ENCODE data around the gene SDHAF3. TPM values are rescaled to one million over a fixed set of nuclear protein-coding genes. Genes with fewer than 3 reads are reported as not detected.

The SDHAF3 gene
- total RNA-seq, 1 experiment from 2014 or later: 9.2 TPM

- peaks cover 14% of the 10 kb centered on the region for H3K27me3 Mint-ChIP-seq (ENCODE audit: unreplicated experiment)
- intact Hi-C loops (cut with micrococcal nuclease; ENCODE audit: unreplicated experiment): no loop called here
- no TSS peak for BruUV-seq (replicated peaks)
- no peak overlapping the region for H3K4me3 Mint-ChIP-seq (ENCODE audit: low read depth, unreplicated experiment)
- no peak overlapping the region for H3K27ac Mint-ChIP-seq (ENCODE audit: unreplicated experiment)
- H3K9me3 Mint-ChIP-seq (ENCODE audit: low read depth, unreplicated experiment): peaks cover 7% of the 10 kb centered on the region
- no peaks in the 10 kb centered on the region for H3K4me1 Mint-ChIP-seq (ENCODE audit: low read depth, unreplicated experiment)
- no peak for TF ChIP-seq CTCF (IDR thresholded peaks at IDR 0.05; ENCODE audit: unreplicated experiment)
- no peaks in the 10 kb centered on the region for H3K36me3 Mint-ChIP-seq (ENCODE audit: insufficient read depth, unreplicated experiment)
- DNase-seq: no peak
- CTCF ChIA-PET: interaction anchor here (0.6 kb wide), 1 partner anchor 62 kb away, joined by 5 read pairs; no protein-coding TSS in a partner anchor
These were observed 86.5 kb downstream of the SDHAF3 start for GRCh38 chr7:97203957-97204356.

- DNase-seq: no peak
- Mint-ChIP-seq H3K27ac (ENCODE audit: unreplicated experiment) (no peak overlapping the region), H3K4me1 (ENCODE audit: low read depth, unreplicated experiment) (no peaks in the 10 kb centered on the region), H3K4me3 (ENCODE audit: low read depth, unreplicated experiment) (no peak overlapping the region), H3K9me3 (ENCODE audit: low read depth, unreplicated experiment) (peaks cover 7% of the 10 kb centered on the region), H3K27me3 (ENCODE audit: unreplicated experiment) (peaks cover 14% of the 10 kb centered on the region), H3K36me3 (ENCODE audit: insufficient read depth, unreplicated experiment) (no peaks in the 10 kb centered on the region)
- no TSS peak for BruUV-seq (replicated peaks)
- CTCF ChIA-PET: interaction anchor here (0.6 kb wide), 1 partner anchor 1167 kb away, joined by 3 read pairs; no protein-coding TSS in a partner anchor
- intact Hi-C loops (cut with micrococcal nuclease; ENCODE audit: unreplicated experiment): no loop called here
- no peak for TF ChIP-seq CTCF (IDR thresholded peaks at IDR 0.05; ENCODE audit: unreplicated experiment)
These were observed 87.3 kb downstream of the SDHAF3 start for GRCh38 chr7:97204821-97205220.

GRCh38 chr7:97215556-97215955 lies 98.1 kb downstream of the SDHAF3 start:
- no peaks in the 10 kb centered on the region for H3K27me3 Mint-ChIP-seq (ENCODE audit: unreplicated experiment)
- no TSS peak for BruUV-seq (replicated peaks)
- no peak overlapping the region for H3K4me3 Mint-ChIP-seq (ENCODE audit: low read depth, unreplicated experiment)
- CTCF ChIA-PET: no interaction called here
- H3K9me3 Mint-ChIP-seq (ENCODE audit: low read depth, unreplicated experiment): peaks cover 8% of the 10 kb centered on the region
- no peaks in the 10 kb centered on the region for H3K4me1 Mint-ChIP-seq (ENCODE audit: low read depth, unreplicated experiment)
- intact Hi-C loops (cut with micrococcal nuclease; ENCODE audit: unreplicated experiment): no loop called here
- H3K27ac Mint-ChIP-seq (ENCODE audit: unreplicated experiment): no peak overlapping the region
- no peak for DNase-seq
- TF ChIP-seq CTCF (IDR thresholded peaks at IDR 0.05; ENCODE audit: unreplicated experiment): no peak
- H3K36me3 Mint-ChIP-seq (ENCODE audit: insufficient read depth, unreplicated experiment): no peaks in the 10 kb centered on the region

- DNase-seq: no peak
- no peaks in the 10 kb centered on the region for H3K36me3 Mint-ChIP-seq (ENCODE audit: insufficient read depth, unreplicated experiment)
- peaks cover 7% of the 10 kb centered on the region for H3K9me3 Mint-ChIP-seq (ENCODE audit: low read depth, unreplicated experiment)
- intact Hi-C loops (cut with micrococcal nuclease; ENCODE audit: unreplicated experiment): no loop called here
- H3K27me3 Mint-ChIP-seq (ENCODE audit: unreplicated experiment): no peaks in the 10 kb centered on the region
- BruUV-seq (replicated peaks): no TSS peak
- H3K4me3 Mint-ChIP-seq (ENCODE audit: low read depth, unreplicated experiment): no peak overlapping the region
- CTCF ChIA-PET: no interaction called here
- no peaks in the 10 kb centered on the region for H3K4me1 Mint-ChIP-seq (ENCODE audit: low read depth, unreplicated experiment)
- no peak for TF ChIP-seq CTCF (IDR thresholded peaks at IDR 0.05; ENCODE audit: unreplicated experiment)
- no peak overlapping the region for H3K27ac Mint-ChIP-seq (ENCODE audit: unreplicated experiment)
These were observed 101.3 kb downstream of the SDHAF3 start for GRCh38 chr7:97218767-97219166.

Measured in Calu3 (cell line).